OCI-LY7 (cell line): ENCODE data around the gene ASB2. TPM values are rescaled to one million over a fixed set of nuclear protein-coding genes. Genes with fewer than 3 reads are reported as not detected.
A peak's percentile ranks its signal among the peaks of the same experiment; 100 is the strongest.

Experiments
- BruUV-seq: library from RNA; stranded (reverse); fragments of 400-500 nt; replicated peaks from 2 replicates; lab custom pipeline; 2021; lab: Mats Ljungman, UMichigan
- CTCF ChIA-PET: fragments of 300-600 bp; sonication (Branson Sonifier 250); formaldehyde crosslinking; loops from one replicate; lab custom pipeline; 2022; ENCODE audit warnings: antibody characterized with exemption; ENCODE audit not compliant: unreplicated experiment; lab: Charles Lee
- POLR2A ChIA-PET: fragments of 300-600 bp; sonication (Branson Sonifier 250); formaldehyde crosslinking; loops from one replicate; lab custom pipeline; 2022; ENCODE audit warnings: antibody characterized with exemption; lab: Charles Lee
- DNase-seq: peaks from one replicate; pipeline ENCODE4 v3.0.0-alpha.2; 2015; ENCODE audit warnings: low spot score
- H2AFZ ChIP-seq: fragments of 200-600 bp; sonication (generic), shearing (Covaris generic); 2 replicates; pipeline ENCODE4 v1.6.1; 2014; ENCODE audit warnings: mild to moderate bottlenecking, antibody characterized with exemption, low read length, moderate library complexity
- H3K27ac ChIP-seq: fragments of 200-600 bp; sonication (generic); 2 replicates; pipeline ENCODE4 v1.5.1; 2014; ENCODE audit warnings: mixed run types, low read depth, mild to moderate bottlenecking, moderate library complexity, low read length, inconsistent platforms; ENCODE audit not compliant: poor library complexity, severe bottlenecking
- H3K36me3 ChIP-seq: fragments of 200-600 bp; sonication (generic); 2 replicates; pipeline ENCODE4 v1.6.1; 2014; ENCODE audit warnings: mild to moderate bottlenecking, antibody characterized with exemption, low read length, moderate library complexity, mixed read lengths; ENCODE audit not compliant: insufficient read depth
- H3K4me1 ChIP-seq: fragments of 200-600 bp; sonication (generic); 2 replicates; pipeline ENCODE4 v1.5.1; 2014; ENCODE audit warnings: mild to moderate bottlenecking, low read length; ENCODE audit not compliant: insufficient read depth, poor library complexity, severe bottlenecking
- H3K4me2 ChIP-seq: fragments of 200-600 bp; sonication (generic); 2 replicates; pipeline ENCODE4 v1.6.1; 2014; ENCODE audit warnings: mild to moderate bottlenecking, low read length
- H3K4me3 ChIP-seq: fragments of 200-600 bp; sonication (generic); 2 replicates; pipeline ENCODE4 v1.5.1; 2014; ENCODE audit warnings: mild to moderate bottlenecking, low read depth, low read length; ENCODE audit not compliant: poor library complexity, severe bottlenecking
- H3K79me2 ChIP-seq: fragments of 200-600 bp; sonication (generic); 2 replicates; pipeline ENCODE4 v1.6.1; 2016; ENCODE audit warnings: low read depth, mild to moderate bottlenecking, low read length, moderate library complexity, mixed read lengths; ENCODE audit not compliant: insufficient read depth
- H3K9me2 ChIP-seq: fragments of 200-600 bp; sonication (generic); 2 replicates; pipeline ENCODE4 v1.6.1; 2016; ENCODE audit warnings: mild to moderate bottlenecking, low read length, mixed read lengths; ENCODE audit not compliant: insufficient read depth
- H3K9me3 ChIP-seq: fragments of 200-600 bp; sonication (generic); 2 replicates; pipeline ENCODE4 v1.6.1; 2014; ENCODE audit warnings: mild to moderate bottlenecking, mixed run types, low read length, mixed read lengths
- H4K20me1 ChIP-seq: fragments of 200-600 bp; sonication (generic); 2 replicates; pipeline ENCODE4 v1.6.1; 2014; ENCODE audit warnings: mild to moderate bottlenecking, antibody characterized with exemption, low read length, moderate library complexity, mixed read lengths; ENCODE audit not compliant: insufficient read depth
- CTCF ChIP-seq: fragments of 200-600 bp; sonication (generic); conservative IDR thresholded peaks from 2 replicates; pipeline ENCODE4 v1.5.1; 2014; ENCODE audit warnings: mild to moderate bottlenecking, antibody characterized with exemption, low read length, moderate library complexity, mixed read lengths
- EZH2phosphoT487 ChIP-seq: fragments of 200-600 bp; sonication (generic); IDR thresholded peaks from 2 replicates; pipeline ENCODE4 v1.6.1; 2018; ENCODE audit warnings: low read depth, borderline replicate concordance, mild to moderate bottlenecking, mixed run types, antibody characterized with exemption, low read length, moderate library complexity, mixed read lengths
- intact Hi-C: fragments of 100-400 bp; cut with micrococcal nuclease; formaldehyde crosslinking; loops from one replicate; pipeline ENCODE4 v1.10.0; 2022; ENCODE audit not compliant: unreplicated experiment
- total RNA-seq, 2 experiments: library from RNA; depleted of rRNA in 1 of 2; stranded (reverse); fragments of >200 nt in 1 of 2; shearing (Covaris generic) in 1 of 2; gene quantifications; 2 replicates each; pipeline ENCODE4 v1.2.3, GENCODE V29; 2014 to 2022

The ASB2 gene
- total RNA-seq, 2 experiments from 2014 or later = 21.7 to 23.6 TPM

GRCh38 chr14:93964820-93965286, 11.5 kb downstream of the ASB2 start:
- no peak overlapping the region for H3K4me3 ChIP-seq
- no peaks in the 10 kb centered on the region for H3K36me3 ChIP-seq
- POLR2A ChIA-PET = interaction anchor here (3.6 kb wide), 1 partner anchor 9 kb away, joined by 14 read pairs; no protein-coding TSS in a partner anchor
- no peaks in the 10 kb centered on the region for H4K20me1 ChIP-seq
- BruUV-seq = TSS peak; percentile 66
- H3K9me3 ChIP-seq = no peaks in the 10 kb centered on the region
- intact Hi-C loops = loop anchor here (10.0 kb wide), 1 partner anchor 760 kb away; the partner anchor contains the start of genes GON7 and UBR7
- peaks cover 81% of the 10 kb centered on the region for H3K4me1 ChIP-seq
- no peak overlapping the region for H2AFZ ChIP-seq
- no peak overlapping the region for H3K27ac ChIP-seq
- H3K4me2 ChIP-seq = no peak overlapping the region
- CTCF ChIA-PET = interaction anchor here (1.8 kb wide), 1 partner anchor 25 kb away, joined by 5 read pairs; no protein-coding TSS in a partner anchor
- no peak for DNase-seq
- no peaks in the 10 kb centered on the region for H3K79me2 ChIP-seq
- TF ChIP-seq CTCF (no peak), EZH2phosphoT487 (no peak)
- H3K9me2 ChIP-seq = no peaks in the 10 kb centered on the region

- POLR2A ChIA-PET = interaction anchor here (3.6 kb wide), 1 partner anchor 9 kb away, joined by 14 read pairs; no protein-coding TSS in a partner anchor
- no TSS peak for BruUV-seq
- intact Hi-C loops = loop anchor here (10.0 kb wide), 1 partner anchor 759 kb away; the partner anchor contains the start of genes GON7 and UBR7
These were observed 12.1 kb downstream of the ASB2 start for GRCh38 chr14:93964281-93964680.

More at GRCh38 chr14:93964281-93964680, 12.1 kb downstream of the ASB2 start:
- H3K4me1 ChIP-seq = peaks cover 81% of the 10 kb centered on the region
- no peaks in the 10 kb centered on the region for H3K79me2 ChIP-seq
- peak overlapping the region; percentile 92 for H3K27ac ChIP-seq
- no peak overlapping the region for H2AFZ ChIP-seq
- CTCF ChIA-PET = no interaction called here
- no peaks in the 10 kb centered on the region for H4K20me1 ChIP-seq
- no peaks in the 10 kb centered on the region for H3K9me2 ChIP-seq
- H3K36me3 ChIP-seq = no peaks in the 10 kb centered on the region
- no peak overlapping the region for H3K4me2 ChIP-seq
- no peak overlapping the region for H3K4me3 ChIP-seq
- H3K9me3 ChIP-seq = no peaks in the 10 kb centered on the region
- TF ChIP-seq CTCF = no peak
- DNase-seq = no peak
